ENCODE measurements around the gene ZNF160. TPM values are rescaled to one million over a fixed set of nuclear protein-coding genes. Genes with fewer than 3 reads are reported as not detected.
"Not testable (repeated sequence)": the region's sequence is repeated elsewhere in the genome, so short reads cannot be mapped to it uniquely, and the experiment has no call there.

ZNF160 gene
- total RNA-seq, result 10 to 100 TPM; 37.5 to 38.1 TPM

GRCh38 chr19:53103234-53104203, at the start of gene ZNF160:
Gene ZNF160 (minus strand): TSS chr19:53103422. CDS start chr19:53086276, 17,146 bp downstream.
- CTCF ChIA-PET, result no interaction called here
- peaks cover 37% of the 10 kb centered on the region for H3K36me3 Mint-ChIP-seq (ENCODE audit: low read depth)

GRCh38 chr19:53147645-53148044, 44.4 kb upstream of the ZNF160 start:
- peaks cover 44% of the 10 kb centered on the region for H3K9me3 Mint-ChIP-seq
- CTCF ChIA-PET, result interaction anchor here (0.6 kb wide), 1 partner anchor 153 kb away, joined by 3 read pairs; no protein-coding TSS in a partner anchor
- no peaks in the 10 kb centered on the region for H3K27me3 Mint-ChIP-seq
- H3K27ac Mint-ChIP-seq, result no peak overlapping the region
- H3K4me1 Mint-ChIP-seq, result no peaks in the 10 kb centered on the region
- H3K36me3 Mint-ChIP-seq (ENCODE audit: low read depth), result peaks cover 81% of the 10 kb centered on the region
- POLR2A ChIA-PET, result no interaction called here
- no peak overlapping the region for H3K4me3 Mint-ChIP-seq
- no peak for DNase-seq

More at GRCh38 chr19:53103234-53104203, at the start of gene ZNF160:
- peak; percentile 99 for DNase-seq
- Mint-ChIP-seq H3K9me3 (peaks cover 37% of the 10 kb centered on the region), H3K4me3 (peak within 1 kb of the TSS; percentile 89), H3K4me1 (peaks cover 27% of the 10 kb centered on the region), H3K27me3 (no peaks in the 10 kb centered on the region), H3K27ac (peak within 1 kb of the TSS; percentile 87)
- POLR2A ChIA-PET, result interaction anchor here (1.6 kb wide), 1 partner anchor 140 kb away, joined by 7 read pairs; the partner anchor contains the start of gene ZNF816

- Mint-ChIP-seq H3K9me3 (peaks cover 62% of the 10 kb centered on the region), H3K27me3 (no peaks in the 10 kb centered on the region), H3K4me1 (no peaks in the 10 kb centered on the region), H3K27ac (no peak overlapping the region), H3K36me3 (ENCODE audit: low read depth) (peaks cover 45% of the 10 kb centered on the region), H3K4me3 (no peak overlapping the region)
- no peak for DNase-seq
- ChIA-PET CTCF (no interaction called here), POLR2A (no interaction called here)
Observed at GRCh38 chr19:53140351-53140750, 37.1 kb upstream of the ZNF160 start.

- Mint-ChIP-seq H3K36me3 (ENCODE audit: low read depth) (peaks cover 25% of the 10 kb centered on the region), H3K4me3 (no peak overlapping the region), H3K27me3 (peaks cover under 1% of the 10 kb centered on the region), H3K27ac (no peak overlapping the region), H3K9me3 (peaks cover 54% of the 10 kb centered on the region), H3K4me1 (peaks cover 2% of the 10 kb centered on the region)
- POLR2A ChIA-PET, result no interaction called here
- CTCF ChIA-PET, result no interaction called here
- no peak for DNase-seq
Observed at GRCh38 chr19:53136432-53136831, 33.2 kb upstream of the ZNF160 start.

GRCh38 chr19:53132141-53132991, 29.1 kb upstream of the ZNF160 start, which contains the start of gene ZNF415:
Gene ZNF415 (minus strand): TSS chr19:53132910. CDS start chr19:53122676, 10,234 bp downstream.
- DNase-seq, result peak; percentile 18
- Mint-ChIP-seq H3K27ac (no peak within 1 kb of the TSS), H3K4me1 (peaks cover 2% of the 10 kb centered on the region), H3K9me3 (peaks cover 42% of the 10 kb centered on the region), H3K27me3 (peaks cover 4% of the 10 kb centered on the region), H3K4me3 (no peak within 1 kb of the TSS), H3K36me3 (ENCODE audit: low read depth) (peaks cover 19% of the 10 kb centered on the region)
- CTCF ChIA-PET, result interaction anchor here (0.7 kb wide), 1 partner anchor 61 kb away, joined by 3 read pairs; no protein-coding TSS in a partner anchor
- POLR2A ChIA-PET, result no interaction called here

- H3K36me3 Mint-ChIP-seq (ENCODE audit: low read depth), result peaks cover 16% of the 10 kb centered on the region
- no peak for DNase-seq
- H3K27ac Mint-ChIP-seq, result no peak overlapping the region
- POLR2A ChIA-PET, result no interaction called here
- H3K4me3 Mint-ChIP-seq, result no peak overlapping the region
- CTCF ChIA-PET, result no interaction called here
- H3K4me1 Mint-ChIP-seq, result peaks cover 2% of the 10 kb centered on the region
- H3K27me3 Mint-ChIP-seq, result peaks cover 4% of the 10 kb centered on the region
- peaks cover 41% of the 10 kb centered on the region for H3K9me3 Mint-ChIP-seq
Observed at GRCh38 chr19:53131727-53132126, 28.5 kb upstream of the ZNF160 start.

GRCh38 chr19:53131085-53131590, 27.9 kb upstream of the ZNF160 start:
- peaks cover 16% of the 10 kb centered on the region for H3K36me3 Mint-ChIP-seq (ENCODE audit: low read depth)
- no peak overlapping the region for H3K4me3 Mint-ChIP-seq
- DNase-seq, result no peak
- peaks cover 4% of the 10 kb centered on the region for H3K27me3 Mint-ChIP-seq
- H3K9me3 Mint-ChIP-seq, result peaks cover 38% of the 10 kb centered on the region
- ChIA-PET POLR2A (no interaction called here), CTCF (interaction anchor here (0.6 kb wide), 2 partner anchors 24 to 71 kb away, joined by 3 read pairs; no protein-coding TSS in a partner anchor)
- H3K4me1 Mint-ChIP-seq, result peaks cover 2% of the 10 kb centered on the region
- H3K27ac Mint-ChIP-seq, result no peak overlapping the region

GRCh38 chr19:53130506-53130905, 27.3 kb upstream of the ZNF160 start:
- peaks cover 36% of the 10 kb centered on the region for H3K9me3 Mint-ChIP-seq
- ChIA-PET CTCF (interaction anchor here (0.6 kb wide), 1 partner anchor 71 kb away, joined by 3 read pairs; no protein-coding TSS in a partner anchor), POLR2A (no interaction called here)
- H3K27ac Mint-ChIP-seq, result no peak overlapping the region
- H3K36me3 Mint-ChIP-seq (ENCODE audit: low read depth), result peaks cover 16% of the 10 kb centered on the region
- peaks cover 2% of the 10 kb centered on the region for H3K4me1 Mint-ChIP-seq
- peaks cover 4% of the 10 kb centered on the region for H3K27me3 Mint-ChIP-seq
- no peak for DNase-seq
- H3K4me3 Mint-ChIP-seq, result no peak overlapping the region

- H3K27me3 Mint-ChIP-seq, POLR2A ChIA-PET, H3K4me1 Mint-ChIP-seq, CTCF ChIA-PET, H3K4me3 Mint-ChIP-seq, H3K27ac Mint-ChIP-seq, DNase-seq: not testable (repeated sequence)
- Mint-ChIP-seq H3K36me3 (ENCODE audit: low read depth) (peaks cover 16% of the 10 kb centered on the region), H3K9me3 (peaks cover 34% of the 10 kb centered on the region)
Observed at GRCh38 chr19:53126733-53127526, 23.7 kb upstream of the ZNF160 start.

- Mint-ChIP-seq H3K9me3 (peaks cover 34% of the 10 kb centered on the region), H3K27ac (no peak overlapping the region)
- POLR2A ChIA-PET, result no interaction called here
Observed at GRCh38 chr19:53123400-53123799, 20.2 kb upstream of the ZNF160 start.

GRCh38 chr19:53112286-53112685, 9.1 kb upstream of the ZNF160 start:
- Mint-ChIP-seq H3K36me3 (ENCODE audit: low read depth) (peaks cover 9% of the 10 kb centered on the region), H3K9me3 (peaks cover 54% of the 10 kb centered on the region), H3K4me3 (no peak overlapping the region), H3K27me3 (no peaks in the 10 kb centered on the region), H3K4me1 (no peaks in the 10 kb centered on the region), H3K27ac (no peak overlapping the region)
- DNase-seq, result no peak
- CTCF ChIA-PET, result no interaction called here
- POLR2A ChIA-PET, result no interaction called here

More at GRCh38 chr19:53123400-53123799, 20.2 kb upstream of the ZNF160 start:
- CTCF ChIA-PET, result no interaction called here
- no peak for DNase-seq
- no peak overlapping the region for H3K4me3 Mint-ChIP-seq
- H3K27me3 Mint-ChIP-seq, result no peaks in the 10 kb centered on the region
- no peaks in the 10 kb centered on the region for H3K4me1 Mint-ChIP-seq
- H3K36me3 Mint-ChIP-seq (ENCODE audit: low read depth), result peaks cover 8% of the 10 kb centered on the region

GRCh38 chr19:53109527-53109926, 6.3 kb upstream of the ZNF160 start:
- no peaks in the 10 kb centered on the region for H3K27me3 Mint-ChIP-seq
- no peak overlapping the region for H3K4me3 Mint-ChIP-seq
- no peak overlapping the region for H3K27ac Mint-ChIP-seq
- peaks cover 9% of the 10 kb centered on the region for H3K36me3 Mint-ChIP-seq (ENCODE audit: low read depth)
- H3K4me1 Mint-ChIP-seq, result no peaks in the 10 kb centered on the region
- POLR2A ChIA-PET, result no interaction called here
- CTCF ChIA-PET, result no interaction called here
- H3K9me3 Mint-ChIP-seq, result peaks cover 48% of the 10 kb centered on the region
- DNase-seq, result no peak
